SK-N-SH (cell line): Measurements from ENCODE around the gene UFSP2. TPM values are rescaled to one million over a fixed set of nuclear protein-coding genes. Genes with fewer than 3 reads are reported as not detected.
A peak's percentile ranks its signal among the peaks of the same experiment; 100 is the strongest.

ENCODE experiments used
- CTCF ChIA-PET: fragments of 300-600, 350-600 bp; formaldehyde crosslinking; extraction: SDS; loops from one replicate; lab custom pipeline; 2021; lab: Yijun Ruan, JAX
- POLR2A ChIA-PET: fragments of 350-600 bp; sonication (Branson Sonifier 250); formaldehyde crosslinking; extraction: SDS; loops from one replicate; lab custom pipeline; 2020; ENCODE audit warnings: antibody characterized with exemption, inconsistent platforms; lab: Yijun Ruan, JAX
- DNase-seq: peaks from one replicate; pipeline ENCODE4 v3.0.0; 2012
- H2AFZ ChIP-seq: fragments of 200-600 bp; sonication (generic); 2 replicates; pipeline ENCODE4 v1.8.1; 2016; ENCODE audit warnings: antibody characterized with exemption, mild to moderate bottlenecking, low read depth
- H3F3A ChIP-seq: fragments of 200-600 bp; sonication (generic); replicated peaks from 2 replicates; pipeline ENCODE3; 2016; ENCODE audit warnings: antibody characterized with exemption, mild to moderate bottlenecking; ENCODE audit not compliant: insufficient read depth
- H3K27ac ChIP-seq, 2 experiments: fragments of 200-500 bp in 1 of 2; fragments of 200-600 bp in 1 of 2; sonication (Bioruptor generic) in 1 of 2; sonication (generic), shearing (Covaris generic) in 1 of 2; 2 replicates each; pipeline versions ENCODE4 v1.5.1 to v1.6.1; 2014 to 2016; ENCODE audit warnings: low read depth in 2 of 2, inconsistent platforms in 1 of 2, low read length in 1 of 2, mild to moderate bottlenecking in 1 of 2, mixed read lengths in 1 of 2
- H3K27me3 ChIP-seq: fragments of 200-600 bp; sonication (generic), shearing (Covaris generic); 2 replicates; pipeline ENCODE4 v1.6.1; 2016; ENCODE audit warnings: mixed run types; ENCODE audit not compliant: insufficient read depth
- H3K36me3 ChIP-seq, 2 experiments: fragments of 200-500 bp in 1 of 2; fragments of 200-600 bp in 1 of 2; sonication (Bioruptor generic) in 1 of 2; sonication (generic) in 1 of 2; replicated peaks in 1 of 2; 2 replicates each; pipeline versions ENCODE3 to v1.5.1; 2014 to 2016; ENCODE audit warnings: low read length in 1 of 2, mild to moderate bottlenecking in 1 of 2; ENCODE audit not compliant: insufficient read depth in 2 of 2, control insufficient read depth in 1 of 2
- H3K4me1 ChIP-seq, 2 experiments: fragments of 200-500 bp in 1 of 2; fragments of 200-600 bp in 1 of 2; sonication (Bioruptor generic) in 1 of 2; sonication (generic), shearing (Covaris generic) in 1 of 2; 2 replicates each; pipeline versions ENCODE4 v1.5.1 to v1.6.1; 2014 to 2016; ENCODE audit warnings: low read depth in 1 of 2, low read length in 1 of 2, mixed run types in 1 of 2; ENCODE audit not compliant: insufficient read depth in 2 of 2, control insufficient read depth in 1 of 2
- H3K4me2 ChIP-seq: fragments of 200-600 bp; sonication (generic), shearing (Covaris generic); 2 replicates; pipeline ENCODE4 v1.6.1; 2017; ENCODE audit warnings: mixed run types
- H3K4me3 ChIP-seq, 2 experiments: fragments of 200-500 bp in 1 of 2; fragments of 200-600 bp in 1 of 2; sonication (Bioruptor generic) in 1 of 2; sonication (generic), shearing (Covaris generic) in 1 of 2; 2 replicates each; pipeline versions ENCODE4 v1.5.1 to v1.8.1; 2014 to 2016; ENCODE audit warnings: low read depth in 2 of 2, inconsistent platforms in 1 of 2, low read length in 1 of 2, mild to moderate bottlenecking in 1 of 2, mixed read lengths in 1 of 2, moderate library complexity in 1 of 2
- H3K79me2 ChIP-seq: fragments of 200-600 bp; sonication (generic); 2 replicates; pipeline ENCODE4 v1.8.1; 2017; ENCODE audit warnings: mild to moderate bottlenecking; ENCODE audit not compliant: insufficient read depth
- H3K9ac ChIP-seq: fragments of 200-600 bp; sonication (generic); 2 replicates; pipeline ENCODE4 v1.6.1; 2017; ENCODE audit warnings: mixed run types
- H3K9me2 ChIP-seq: fragments of 200-600 bp; sonication (generic); 2 replicates; pipeline ENCODE4 v1.6.1; 2017; ENCODE audit warnings: mixed run types
- H3K9me3 ChIP-seq: fragments of 200-600 bp; sonication (generic); 2 replicates; pipeline ENCODE4 v1.6.1; 2017; ENCODE audit warnings: mixed run types, mild to moderate bottlenecking, moderate library complexity
- H4K20me1 ChIP-seq: fragments of 200-600 bp; sonication (generic); 2 replicates; pipeline ENCODE4 v1.6.1; 2017; ENCODE audit warnings: mild to moderate bottlenecking, mixed run types; ENCODE audit not compliant: insufficient read depth
- CHD2 ChIP-seq: fragments of 150-350 bp; IDR thresholded peaks from 2 replicates; pipeline ENCODE4 v1.6.1; 2018; ENCODE audit warnings: low read length; ENCODE audit not compliant: partially characterized antibody
- CTCF ChIP-seq: fragments of 200-600 bp; sonication (generic); IDR thresholded peaks from 2 replicates; pipeline ENCODE4 v1.6.1; 2017; ENCODE audit warnings: antibody characterized with exemption, mild to moderate bottlenecking, moderate library complexity
- EP300 ChIP-seq, 2 experiments: IDR thresholded peaks; 2 replicates each; pipeline versions ENCODE4 v1.4.0 to v1.6.1; 2012; ENCODE audit warnings: borderline replicate concordance in 1 of 2, low read depth in 1 of 2, low read length in 1 of 2
- FOXJ3 ChIP-seq: sonication (generic); formaldehyde crosslinking; IDR thresholded peaks from 2 replicates; pipeline ENCODE4 v1.5.1; 2020; ENCODE audit warnings: mild to moderate bottlenecking, missing genetic modification reagents
- IRF3 ChIP-seq: fragments of 150-350 bp; IDR thresholded peaks from 2 replicates; pipeline ENCODE4 v1.6.1; 2016; ENCODE audit warnings: mild to moderate bottlenecking, low read depth, low read length
- RAD21 ChIP-seq: IDR thresholded peaks from 2 replicates; pipeline ENCODE4 v1.6.1; 2012; ENCODE audit warnings: mild to moderate bottlenecking, low read length
- REST ChIP-seq: IDR thresholded peaks from 2 replicates; pipeline ENCODE4 v1.6.1; 2012; ENCODE audit warnings: mild to moderate bottlenecking, low read depth, low read length, moderate library complexity
- RXRA ChIP-seq: IDR thresholded peaks from 2 replicates; pipeline ENCODE4 v1.4.0; 2012; ENCODE audit warnings: low read depth, mild to moderate bottlenecking, borderline replicate concordance
- SMC3 ChIP-seq: IDR thresholded peaks from 2 replicates; pipeline ENCODE4 v1.6.1; 2012; ENCODE audit warnings: low read depth, low read length, improper control_type of control experiment
- USF2 ChIP-seq: fragments of 150-350 bp; IDR thresholded peaks from 2 replicates; pipeline ENCODE4 v1.6.1; 2017; ENCODE audit warnings: antibody characterized with exemption, low read length, low read depth, borderline replicate concordance
- WGBS: methylation state at CpG from one replicate; pipeline ENCODE4 v1.1.6; 2017; ENCODE audit warnings: low lambda C conversion rate; 5-methylcytosine and 5-hydroxymethylcytosine counted together
- polyA plus RNA-seq, 3 experiments: library from polyadenylated mRNA; depleted of rRNA; stranded (reverse); fragments of >200 nt; gene quantifications; 2 replicates each; pipeline ENCODE4 v1.2.3, GENCODE V29; 2012

UFSP2 gene
- polyA plus RNA-seq, 1 of the 3 experiments (the other 2 are of a cell fraction) = 15.5 TPM

GRCh38 chr4:185472103-185472542 is 46.4 kb upstream of the UFSP2 start (continued):
- TF ChIP-seq REST = no peak
- no peak for TF ChIP-seq IRF3

GRCh38 chr4:185471235-185472102 is 45.7 kb upstream of the UFSP2 start, which contains the start of gene CCDC110:
CCDC110 (minus strand) TSS chr4:185471733; CDS start chr4:185471683, 50 bp downstream.
- peak; percentile 99 for DNase-seq
- H3K27ac ChIP-seq = no peak within 1 kb of the TSS
- POLR2A ChIA-PET = no interaction called here
- no peak for TF ChIP-seq USF2
- TF ChIP-seq CHD2 = peak; percentile 17
- no peak for TF ChIP-seq FOXJ3
- TF ChIP-seq RXRA = no peak
- peak; percentile 57 for TF ChIP-seq CTCF
- peak; percentile 66 for TF ChIP-seq RAD21
- TF ChIP-seq EP300 (IDR thresholded peaks at IDR 0.05; ENCODE audit: borderline replicate concordance in 1 of 2, low read depth in 1 of 2, low read length in 1 of 2) = no peak
- TF ChIP-seq SMC3 = peak; percentile 67
- TF ChIP-seq, all 33 proteins: peak for 4
- Histone ChIP-seq H3K9ac (peak within 1 kb of the TSS; percentile 72), H4K20me1 (no peaks in the 10 kb centered on the region), H3K4me3 (peak within 1 kb of the TSS; percentile 82 to 83), H3K36me3 (no peaks in the 10 kb centered on the region), H2AFZ (peak within 1 kb of the TSS; percentile 97), H3K27me3 (no peaks in the 10 kb centered on the region), H3K9me3 (no peaks in the 10 kb centered on the region), H3F3A (peaks cover 10% of the 10 kb centered on the region), H3K4me2 (peak within 1 kb of the TSS; percentile 98), H3K79me2 (no peaks in the 10 kb centered on the region), H3K4me1 (peaks cover 0 to 7% of the 10 kb centered on the region in 2 experiments; a peak in 2 of 4 replicates), H3K9me2 (no peaks in the 10 kb centered on the region)
- CTCF ChIA-PET = interaction anchor here (0.6 to 3.9 kb wide), 14 partner anchors 9 to 569 kb away, joined by 3 to 30 read pairs (median 3); no protein-coding TSS in a partner anchor
- WGBS = 2% methylated on average over 36 of the region's 93 CpGs
